Endothelial cell (in vitro differentiated cells): ENCODE measurements around the gene SLC37A2. TPM values are rescaled to one million over a fixed set of nuclear protein-coding genes. Genes with fewer than 3 reads are reported as not detected.

Experiments
- DNase-seq: peaks from one replicate; pipeline ENCODE4 v3.0.0; 2021; ENCODE audit warnings: low spot score
- H3K27ac Mint-ChIP-seq: one replicate; pipeline ENCODE4 v1.8.0; 2021; ENCODE audit warnings: mixed read lengths, inconsistent platforms; ENCODE audit not compliant: unreplicated experiment
- H3K27me3 Mint-ChIP-seq: one replicate; pipeline ENCODE4 v1.8.0; 2021; ENCODE audit warnings: mild to moderate bottlenecking, moderate library complexity, mixed read lengths, inconsistent platforms; ENCODE audit not compliant: unreplicated experiment
- H3K36me3 Mint-ChIP-seq: one replicate; pipeline ENCODE4 v1.8.0; 2021; ENCODE audit warnings: mild to moderate bottlenecking, low read depth, mixed read lengths, inconsistent platforms; ENCODE audit not compliant: unreplicated experiment
- H3K4me1 Mint-ChIP-seq: one replicate; pipeline ENCODE4 v1.8.0; 2021; ENCODE audit warnings: mild to moderate bottlenecking, mixed read lengths, inconsistent platforms; ENCODE audit not compliant: unreplicated experiment
- H3K4me3 Mint-ChIP-seq: one replicate; pipeline ENCODE4 v1.8.0; 2021; ENCODE audit warnings: mild to moderate bottlenecking, mixed read lengths, inconsistent platforms; ENCODE audit not compliant: unreplicated experiment
- H3K9me3 Mint-ChIP-seq: one replicate; pipeline ENCODE4 v1.8.0; 2021; ENCODE audit warnings: mixed read lengths, inconsistent platforms; ENCODE audit not compliant: unreplicated experiment
- CTCF ChIP-seq: fragments of 200-600 bp; sonication (generic); IDR thresholded peaks from one replicate; pipeline ENCODE4 v1.5.0; 2021; ENCODE audit warnings: antibody characterized with exemption; ENCODE audit not compliant: unreplicated experiment
- total RNA-seq: library from RNA; stranded (reverse); fragmentation: NEBNext Ultra II Directional; extraction: Animal tissue kit (Norgen Biotek cat#: 25700); gene quantifications from one replicate; pipeline ENCODE4 v1.2.1, GENCODE V29; 2021; ENCODE audit not compliant: unreplicated experiment

The SLC37A2 gene
- total RNA-seq, 1 donor from 2014 or later = 0.49 TPM

DNA sequence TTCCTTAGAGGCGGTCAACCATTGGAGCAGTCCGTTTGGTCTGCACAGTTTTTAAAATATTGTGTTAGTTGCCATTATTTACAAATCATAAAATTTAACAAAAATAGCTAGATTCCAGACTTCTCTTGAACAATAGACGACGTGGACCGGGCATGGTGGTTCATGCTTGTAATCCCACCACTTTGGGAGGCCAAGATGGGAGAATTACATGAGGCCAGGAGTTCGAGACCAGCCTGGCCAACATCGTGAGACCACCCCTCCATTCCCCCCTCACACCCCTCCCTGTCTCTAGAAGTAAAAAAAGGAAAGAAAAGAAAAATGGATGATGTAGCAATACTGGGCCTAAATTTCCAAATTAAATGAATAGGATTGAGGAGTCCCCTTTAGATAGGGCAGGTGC lies 965 bp downstream of the SLC37A2 start:
- Mint-ChIP-seq H3K4me1 (peaks cover 4% of the 10 kb centered on the region), H3K9me3 (peaks cover 6% of the 10 kb centered on the region), H3K4me3 (peak overlapping the region; percentile 74), H3K27me3 (peaks cover 5% of the 10 kb centered on the region), H3K36me3 (no peaks in the 10 kb centered on the region), H3K27ac (no peak overlapping the region)
- TF ChIP-seq CTCF = no peak
- DNase-seq = no peak

GRCh38 chr11:125068368-125068767 lies 5.3 kb downstream of the SLC37A2 start:
- Mint-ChIP-seq H3K27me3 (peaks cover 13% of the 10 kb centered on the region), H3K4me1 (peaks cover 27% of the 10 kb centered on the region), H3K4me3 (no peak overlapping the region), H3K36me3 (no peaks in the 10 kb centered on the region), H3K9me3 (no peaks in the 10 kb centered on the region), H3K27ac (no peak overlapping the region)
- no peak for DNase-seq
- TF ChIP-seq CTCF = no peak

DNA sequence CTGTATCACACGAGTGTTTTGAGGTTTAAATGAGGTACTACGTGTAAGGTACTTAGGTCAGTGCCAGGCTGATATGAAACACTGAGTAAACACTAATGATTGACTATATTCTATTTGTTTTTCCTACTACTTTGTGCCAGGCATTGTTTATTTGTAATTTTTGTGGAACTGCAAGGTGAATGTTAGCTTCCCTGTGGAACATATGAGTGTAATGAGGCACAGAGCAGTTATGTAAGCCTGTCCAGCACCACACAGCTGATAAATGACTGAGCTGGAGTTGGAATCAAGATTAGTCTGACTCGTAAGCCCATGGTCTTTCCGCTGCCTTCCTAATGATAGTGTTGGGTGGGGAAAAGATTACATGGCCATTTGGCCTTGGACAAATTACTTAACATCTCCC lies 5.9 kb downstream of the SLC37A2 start:
- Mint-ChIP-seq H3K36me3 (no peaks in the 10 kb centered on the region), H3K27me3 (peaks cover 15% of the 10 kb centered on the region), H3K4me3 (no peak overlapping the region), H3K4me1 (peaks cover 27% of the 10 kb centered on the region), H3K9me3 (no peaks in the 10 kb centered on the region), H3K27ac (no peak overlapping the region)
- no peak for TF ChIP-seq CTCF
- DNase-seq = no peak

DNA sequence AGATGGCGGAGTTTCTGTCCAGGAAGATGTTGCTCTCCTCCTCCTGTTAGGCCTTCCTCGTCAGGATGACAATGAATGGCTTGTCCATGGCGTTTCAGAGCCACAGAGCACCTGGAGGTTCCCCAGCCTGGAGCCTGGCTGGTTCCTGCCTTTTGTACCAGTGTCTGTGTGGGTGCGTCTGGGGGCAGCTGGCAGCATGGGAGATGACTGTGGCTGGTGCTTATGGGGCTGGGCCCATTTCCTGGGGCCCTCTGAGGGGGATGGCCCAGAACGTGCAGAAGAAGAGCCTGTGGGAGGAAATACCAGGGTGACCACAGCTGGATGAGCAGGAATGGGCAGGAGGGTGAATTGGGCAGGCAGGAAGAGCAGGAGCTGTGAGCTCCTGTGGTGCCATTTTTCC lies 6.7 kb downstream of the SLC37A2 start:
- TF ChIP-seq CTCF = no peak
- Mint-ChIP-seq H3K27ac (no peak overlapping the region), H3K27me3 (peaks cover 19% of the 10 kb centered on the region), H3K9me3 (no peaks in the 10 kb centered on the region), H3K36me3 (no peaks in the 10 kb centered on the region), H3K4me1 (peaks cover 24% of the 10 kb centered on the region), H3K4me3 (no peak overlapping the region)
- no peak for DNase-seq

DNA sequence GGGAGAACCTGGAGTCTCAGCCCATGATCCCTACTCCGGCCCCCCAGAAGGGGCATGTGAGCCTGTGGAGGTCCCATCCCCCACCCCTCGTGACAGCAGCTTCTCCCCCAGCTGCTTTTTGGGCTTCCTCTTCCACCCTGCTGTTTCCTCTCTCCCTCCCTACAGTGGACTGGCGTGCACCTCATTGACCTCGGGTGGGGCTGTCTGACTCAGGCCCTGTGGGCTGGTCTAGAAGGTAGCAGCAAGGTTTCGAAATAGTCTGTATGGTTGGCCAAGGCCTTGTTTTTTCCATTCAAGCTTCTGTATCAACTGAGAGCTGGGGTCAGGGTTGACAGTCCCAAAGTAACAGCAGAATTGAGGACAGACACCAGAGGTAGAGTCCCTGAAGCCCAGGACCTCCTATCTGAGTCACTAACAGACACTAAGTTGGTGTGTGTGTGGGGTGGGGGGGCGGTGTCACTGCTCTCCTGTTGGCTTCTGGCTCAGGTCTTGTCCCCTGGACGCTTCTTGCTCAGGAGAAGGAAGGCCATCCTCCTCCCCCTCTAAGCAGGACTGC lies 7.7 kb downstream of the SLC37A2 start:
- no peaks in the 10 kb centered on the region for H3K9me3 Mint-ChIP-seq
- no peak overlapping the region for H3K4me3 Mint-ChIP-seq
- no peak for DNase-seq
- H3K4me1 Mint-ChIP-seq = peaks cover 24% of the 10 kb centered on the region
- H3K27me3 Mint-ChIP-seq = peaks cover 19% of the 10 kb centered on the region
- no peak overlapping the region for H3K27ac Mint-ChIP-seq
- H3K36me3 Mint-ChIP-seq = no peaks in the 10 kb centered on the region
- no peak for TF ChIP-seq CTCF
